SK-MEL-5 (cell line): ENCODE measurements around the gene NINJ2. TPM values are rescaled to one million over a fixed set of nuclear protein-coding genes. Genes with fewer than 3 reads are reported as not detected.

Experiments used
- DNase-seq: peaks from one replicate; pipeline ENCODE4 v3.0.0-alpha.2; 2016; ENCODE audit warnings: low read depth, low spot score
- in situ Hi-C: cut with HindIII; loops from 2 replicates; pipeline ENCODE4 v1.10.0; 2016; ENCODE audit warnings: low sequenced_read_pairs, high pct_unique_total_duplicates, low pct_unique_long_range_greater_than_20kb
- total RNA-seq: library from RNA; depleted of rRNA; stranded (reverse); fragments of >200 nt; shearing (Covaris generic); gene quantifications from 2 replicates; pipeline ENCODE4 v1.2.3, GENCODE V29; 2014

Gene NINJ2
- total RNA-seq, 1 experiment from 2014 or later, result 0.26 TPM

- in situ Hi-C loops, result no loop called here
- no peak for DNase-seq
These were observed 54.3 kb downstream of the NINJ2 start for GRCh38 chr12:608921-609320.

DNA sequence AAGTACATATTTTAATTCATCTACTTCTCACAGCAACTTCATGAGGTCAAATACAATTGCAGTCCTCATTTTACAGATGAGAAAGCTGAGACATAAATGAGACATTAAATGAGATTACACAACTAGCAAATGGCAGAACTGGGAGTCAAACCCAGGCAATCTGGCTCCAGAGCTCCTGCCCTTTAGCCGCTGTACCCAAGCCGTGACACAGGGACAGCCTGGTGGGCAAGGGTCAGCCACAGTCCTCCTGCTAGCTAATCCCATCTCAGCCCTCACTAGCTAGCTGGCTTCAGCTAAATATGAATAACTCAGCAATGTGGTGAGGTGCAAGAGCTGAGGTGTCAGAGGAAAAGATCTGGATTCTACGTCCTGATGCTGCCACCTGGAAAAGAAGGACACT, 54.8 kb downstream of the NINJ2 start:
- no peak for DNase-seq

DNA sequence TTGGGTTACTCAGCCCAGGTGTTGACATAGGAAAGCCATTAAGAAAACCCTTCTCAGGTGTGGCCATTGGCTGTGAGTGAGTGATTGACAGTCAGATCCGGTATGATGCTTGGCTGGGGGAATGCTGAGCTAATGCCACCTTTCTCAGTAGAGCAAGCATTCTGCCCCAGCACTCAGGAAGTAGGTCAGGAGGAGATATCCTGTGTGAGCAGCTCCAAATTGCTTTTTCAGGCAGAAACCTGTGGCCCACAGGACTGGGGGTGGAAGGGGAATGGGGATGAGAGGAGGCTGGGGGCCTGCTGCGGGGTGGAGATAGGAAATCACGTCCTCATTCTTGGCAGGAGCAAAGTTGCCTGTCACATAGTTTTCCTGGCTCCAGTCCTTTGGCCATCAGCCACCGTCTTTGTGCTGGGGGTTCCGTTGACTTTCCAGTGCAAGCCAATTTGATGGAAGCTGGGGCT, 55.7 kb downstream of the NINJ2 start:
- DNase-seq, result no peak
- in situ Hi-C loops, result no loop called here

More for the DNA sequence above, 54.8 kb downstream of the NINJ2 start:
- in situ Hi-C loops, result no loop called here

DNA sequence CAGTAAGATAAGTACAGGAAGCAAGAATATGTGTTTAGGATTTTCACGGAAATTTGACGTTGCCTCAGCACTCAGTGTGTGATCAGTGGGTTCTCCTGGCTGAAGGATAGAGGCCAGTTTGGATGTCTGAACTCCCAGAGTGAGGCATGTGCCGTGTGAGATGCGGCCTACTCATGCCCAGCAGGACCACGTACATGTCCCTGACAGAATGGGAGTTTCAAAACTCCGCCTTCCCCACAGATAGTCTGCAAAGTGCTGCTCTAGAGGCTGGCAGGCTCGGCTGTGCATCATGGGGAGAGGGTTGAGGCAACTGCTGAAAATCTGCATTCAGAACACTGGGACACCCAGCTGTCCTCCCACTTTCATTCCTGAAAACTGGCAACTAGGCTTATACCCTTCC, 58.3 kb downstream of the NINJ2 start:
- in situ Hi-C loops, result no loop called here
- DNase-seq, result no peak

DNA sequence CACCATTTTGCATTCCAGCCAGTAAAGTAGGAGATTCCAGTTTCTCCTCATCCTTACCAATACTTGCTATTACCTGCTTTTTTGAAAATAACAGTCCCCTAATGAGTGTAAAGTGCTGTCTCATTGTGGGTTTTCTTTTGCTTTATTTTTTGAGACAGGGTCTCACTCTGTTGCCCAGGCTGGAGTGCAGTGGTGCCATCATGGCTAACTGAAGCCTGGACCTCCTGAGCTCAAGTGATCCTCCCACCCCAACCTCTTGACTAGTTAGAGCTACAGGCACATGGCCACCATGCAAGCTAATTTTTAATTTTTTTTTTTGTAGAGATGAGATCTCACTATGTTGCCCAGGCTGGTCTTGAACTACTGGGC, 60.6 kb downstream of the NINJ2 start:
- in situ Hi-C loops, result no loop called here

GRCh38 chr12:601976-602699, 61.1 kb downstream of the NINJ2 start:
- in situ Hi-C loops, result no loop called here
- DNase-seq, result no peak

More for the DNA sequence above, 60.6 kb downstream of the NINJ2 start:
- DNase-seq, result no peak

- in situ Hi-C loops, result no loop called here
- DNase-seq, result no peak
These were observed 63.5 kb downstream of the NINJ2 start for GRCh38 chr12:599756-600155.

- in situ Hi-C loops, result no loop called here
- DNase-seq, result no peak
These were observed 65.2 kb downstream of the NINJ2 start for GRCh38 chr12:597926-598568.

DNA sequence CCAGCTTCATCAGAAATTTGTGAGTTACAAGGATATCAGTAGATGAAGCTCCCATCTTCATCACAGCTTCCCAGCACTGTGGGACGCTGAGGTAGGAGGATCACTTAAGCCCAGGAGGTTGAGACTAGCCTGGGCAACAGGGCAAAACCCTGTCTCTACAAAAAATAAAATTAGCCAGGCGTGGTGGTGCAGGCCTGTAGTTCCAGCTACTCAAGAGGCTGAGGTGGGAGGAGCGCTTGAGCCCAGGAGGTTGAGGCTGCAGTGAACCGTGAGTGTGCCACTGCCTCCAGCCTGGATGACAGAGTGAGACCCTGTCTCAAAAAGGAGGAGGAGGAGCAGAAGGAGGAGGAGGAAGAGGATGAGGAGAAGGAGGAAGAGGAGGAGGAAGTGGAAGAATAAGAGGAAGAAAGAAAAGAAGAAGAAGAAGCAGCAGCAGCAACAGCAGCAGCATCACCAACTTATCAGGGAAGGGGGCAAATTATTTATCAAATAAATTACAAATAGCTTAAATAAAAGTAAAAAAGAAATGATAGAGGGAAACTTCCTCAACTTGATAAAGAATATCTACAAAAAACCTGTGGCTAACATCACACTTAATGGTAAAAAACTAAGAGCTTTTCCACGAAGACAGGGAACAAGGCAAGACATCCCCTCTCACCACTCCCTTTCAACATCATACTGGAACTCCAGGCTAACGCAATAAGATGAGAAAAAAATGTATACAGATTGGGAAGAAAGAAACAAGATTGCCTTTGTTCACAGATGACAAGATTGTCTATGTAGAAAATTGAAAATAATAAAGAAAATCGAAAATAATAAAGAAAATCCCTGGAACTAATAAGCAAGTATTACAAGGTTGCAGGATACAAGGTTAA, 69.6 kb downstream of the NINJ2 start:
- no peak for DNase-seq
- in situ Hi-C loops, result no loop called here

DNA sequence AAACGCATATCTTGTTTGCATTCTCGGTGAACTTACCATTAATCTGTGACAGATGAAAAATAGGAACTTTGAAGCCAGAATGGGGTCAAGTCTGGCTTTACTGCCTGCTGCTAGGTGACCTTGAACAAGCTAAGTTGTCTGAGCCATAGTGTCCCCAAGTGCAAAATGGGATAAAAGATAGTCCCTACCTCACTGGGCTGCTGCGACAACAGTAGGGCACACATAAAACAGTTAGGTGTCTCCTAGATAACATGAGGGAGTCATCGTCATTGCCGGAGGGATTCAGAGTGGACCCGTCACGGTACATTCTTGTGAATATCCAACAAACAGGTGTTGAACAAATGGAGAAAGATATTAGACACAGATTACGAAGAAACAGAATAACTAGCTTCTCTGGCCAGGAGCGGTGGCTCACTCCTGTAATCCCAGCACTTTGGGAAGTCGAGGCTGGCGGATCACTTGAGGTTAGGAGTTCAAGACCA, 71.2 kb downstream of the NINJ2 start:
- no peak for DNase-seq
- in situ Hi-C loops, result no loop called here

DNA sequence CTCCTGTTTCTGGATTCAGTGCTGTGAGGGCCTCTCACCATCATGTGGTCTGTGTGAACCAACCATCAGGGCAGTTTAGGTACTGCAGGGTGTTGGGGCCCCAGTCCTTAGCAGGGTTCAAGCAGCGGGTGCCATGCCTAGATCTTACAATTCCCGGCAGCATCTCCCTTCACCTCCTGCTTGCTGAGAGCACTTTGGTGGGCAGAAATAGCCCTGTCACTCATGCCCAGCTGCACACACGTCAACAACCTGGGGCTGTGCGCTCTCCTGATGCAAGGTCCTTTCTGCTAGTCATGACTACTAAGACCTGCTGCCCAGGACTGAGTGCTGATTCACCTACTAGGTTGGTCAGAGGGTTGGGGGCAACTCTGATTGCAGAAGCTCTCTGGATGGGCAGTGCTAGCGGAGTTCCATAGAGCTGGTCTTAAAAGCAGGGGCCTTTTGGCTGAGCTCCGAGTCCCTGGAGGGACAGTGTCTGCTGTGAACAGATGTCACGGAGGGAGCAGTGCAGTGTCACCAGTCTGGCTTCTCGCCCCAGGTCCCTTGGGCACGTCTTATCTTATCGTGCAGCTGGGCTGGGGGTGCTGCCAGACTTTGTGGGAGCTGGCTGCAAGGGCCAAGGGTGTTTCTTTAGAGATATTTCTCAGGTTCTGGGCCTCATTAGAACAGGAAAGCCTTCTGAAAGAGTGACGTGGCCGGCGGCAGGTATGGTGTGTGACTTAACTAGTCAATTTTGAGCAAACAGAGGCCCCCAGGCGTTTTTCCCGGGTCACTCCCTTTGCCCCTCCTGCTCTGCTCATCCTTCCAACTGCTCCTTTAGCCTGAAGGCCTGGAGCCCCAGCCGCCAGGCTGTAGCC, 71.8 kb downstream of the NINJ2 start:
- in situ Hi-C loops, result no loop called here

GRCh38 chr12:590206-590750, 73.0 kb downstream of the NINJ2 start:
- DNase-seq, result no peak
- in situ Hi-C loops, result no loop called here

More for the DNA sequence above, 71.8 kb downstream of the NINJ2 start:
- DNase-seq, result no peak

GRCh38 chr12:588646-589045, 74.6 kb downstream of the NINJ2 start:
- in situ Hi-C loops, result no loop called here
- no peak for DNase-seq

GRCh38 chr12:588024-588322, 75.3 kb downstream of the NINJ2 start:
- no peak for DNase-seq
- in situ Hi-C loops, result no loop called here

- in situ Hi-C loops, result no loop called here
- DNase-seq, result no peak
These were observed 75.9 kb downstream of the NINJ2 start for GRCh38 chr12:587132-588023.

- DNase-seq, result no peak
- in situ Hi-C loops, result no loop called here
These were observed 76.8 kb downstream of the NINJ2 start for GRCh38 chr12:586318-587071.
